Heart left ventricle (tissue), 13 donors: ENCODE measurements around the gene PEX6.

Experiments
- CTCF ChIP-seq, 12 donors: fragments of 200-600 bp; sonication (generic) in 4 of 12; IDR thresholded peaks; one replicate each; pipeline versions ENCODE4 v1.5.0 to v1.8.0; 2018 to 2022; ENCODE audit warnings: antibody characterized with exemption in 12 of 12, mild to moderate bottlenecking in 5 of 12
- POLR2A ChIP-seq, 2 donors: fragments of 450-650 bp; IDR thresholded peaks; one replicate each; pipeline ENCODE4 v1.6.1; 2017; ENCODE audit warnings: antibody characterized with exemption in 2 of 2, mild to moderate bottlenecking in 2 of 2, moderate library complexity in 2 of 2
- donor health status: ischemic (EF 13 %, LVEDD 7.1; RV severe dilation, severe dysfunction).
- donor health status: DM: no; HTN: yes; CAD: no.
- donor health status: DM: no; HTN: no; CAD: no.
- donor health status: ischemic (EF 25% LVEDD 6.9; RV normal size, moderate dysfunction).
- donor health status: ischemic (EF 25% LVEDD 5.7; RV mildly dilated, moderate dysfunction).
- donor health status: ischemic (EF 35%, LVEDD 5.7; RV mildly dilated, moderate dysfunction).
- donor health status: nonischemic (EF 11% LVEDD 7.7; RV severe dilation, severe dysfunction).
- donor health status: DM: yes; HTN: yes; CAD: no.
- donor health status: PGD.
- donor health status: ischemic (EF 29% LVEDD 5.4; RV normal size, mild dysfunction).
- donor health status: nonischemic (EF 23%, LVEDD 6.1; RV moderate dilation, normal function).

GRCh38 chr6:43016943-43017334 lies 38.0 kb upstream of the PEX6 start:
- no peak for TF ChIP-seq POLR2A (IDR thresholded peaks at IDR 0.05)
- TF ChIP-seq CTCF (IDR thresholded peaks at IDR 0.05): no peak
